Cardiac muscle cell (in vitro differentiated cells and primary cell): ENCODE data around the gene SLC9B1. TPM values are rescaled to one million over a fixed set of nuclear protein-coding genes. Genes with fewer than 3 reads are reported as not detected.

Experiments used
- DNase-seq, 2 donors: peaks; one replicate each; pipeline versions ENCODE4 v3.0.0 to v3.0.0-alpha.2; 2010 to 2017; ENCODE audit warnings: low read depth in 1 of 2, low spot score in 1 of 2
- H3K27ac ChIP-seq: fragments of 200-600 bp; sonication (generic); 2 replicates; pipeline ENCODE4 v1.5.1; 2016
- H3K27me3 ChIP-seq: fragments of 200-600 bp; sonication (generic); 2 replicates; pipeline ENCODE4 v1.6.0; 2016; ENCODE audit warnings: control low read depth
- H3K36me3 ChIP-seq: fragments of 200-600 bp; sonication (generic); 2 replicates; pipeline ENCODE4 v1.5.1; 2016; ENCODE audit warnings: control low read depth
- H3K4me1 ChIP-seq: fragments of 200-600 bp; sonication (generic); 2 replicates; pipeline ENCODE4 v1.8.1; 2017; ENCODE audit warnings: low read depth, mild to moderate bottlenecking, mixed run types
- H3K4me3 ChIP-seq: fragments of 200-600 bp; sonication (generic); 2 replicates; pipeline ENCODE4 v1.5.1; 2016; ENCODE audit warnings: mild to moderate bottlenecking
- H3K9me3 ChIP-seq: fragments of 200-600 bp; sonication (generic); 2 replicates; pipeline ENCODE4 v1.5.1; 2017; ENCODE audit warnings: low read depth, mild to moderate bottlenecking, control low read depth
- CTCF ChIP-seq: IDR thresholded peaks from 2 replicates; pipeline ENCODE4 v1.5.1; 2012; ENCODE audit warnings: low read depth, mild to moderate bottlenecking, low read length
- polyA plus RNA-seq: library from polyadenylated mRNA; unstranded; fragments of >200 nt; fragmentation: Nextera tagmentation; extraction: Ambion mirVana; gene quantifications from 2 replicates; pipeline ENCODE4 v1.2.1, GENCODE V29; 2016
- total RNA-seq: library from RNA; depleted of rRNA; stranded (reverse); fragments of >200 nt; gene quantifications from 2 replicates; pipeline ENCODE4 v1.2.3, GENCODE V29; 2016

Gene SLC9B1
- total and polyA plus RNA-seq, 2 experiments from 2014 or later = 0.30 TPM; not detected in 1

GRCh38 chr4:102862747-102863146 lies 156.8 kb downstream of the SLC9B1 start:
- Histone ChIP-seq H3K4me3 (no peak overlapping the region), H3K27ac (no peak overlapping the region), H3K9me3 (no peaks in the 10 kb centered on the region), H3K36me3 (no peaks in the 10 kb centered on the region), H3K4me1 (peaks cover 11% of the 10 kb centered on the region), H3K27me3 (no peaks in the 10 kb centered on the region)
- no peak for DNase-seq
- no peak for TF ChIP-seq CTCF

GRCh38 chr4:102862016-102862415 lies 157.5 kb downstream of the SLC9B1 start:
- H3K27ac ChIP-seq = no peak overlapping the region
- no peak for DNase-seq
- no peak overlapping the region for H3K4me3 ChIP-seq
- no peaks in the 10 kb centered on the region for H3K9me3 ChIP-seq
- peaks cover 4% of the 10 kb centered on the region for H3K4me1 ChIP-seq
- no peak for TF ChIP-seq CTCF
- H3K27me3 ChIP-seq = no peaks in the 10 kb centered on the region
- no peaks in the 10 kb centered on the region for H3K36me3 ChIP-seq

DNA sequence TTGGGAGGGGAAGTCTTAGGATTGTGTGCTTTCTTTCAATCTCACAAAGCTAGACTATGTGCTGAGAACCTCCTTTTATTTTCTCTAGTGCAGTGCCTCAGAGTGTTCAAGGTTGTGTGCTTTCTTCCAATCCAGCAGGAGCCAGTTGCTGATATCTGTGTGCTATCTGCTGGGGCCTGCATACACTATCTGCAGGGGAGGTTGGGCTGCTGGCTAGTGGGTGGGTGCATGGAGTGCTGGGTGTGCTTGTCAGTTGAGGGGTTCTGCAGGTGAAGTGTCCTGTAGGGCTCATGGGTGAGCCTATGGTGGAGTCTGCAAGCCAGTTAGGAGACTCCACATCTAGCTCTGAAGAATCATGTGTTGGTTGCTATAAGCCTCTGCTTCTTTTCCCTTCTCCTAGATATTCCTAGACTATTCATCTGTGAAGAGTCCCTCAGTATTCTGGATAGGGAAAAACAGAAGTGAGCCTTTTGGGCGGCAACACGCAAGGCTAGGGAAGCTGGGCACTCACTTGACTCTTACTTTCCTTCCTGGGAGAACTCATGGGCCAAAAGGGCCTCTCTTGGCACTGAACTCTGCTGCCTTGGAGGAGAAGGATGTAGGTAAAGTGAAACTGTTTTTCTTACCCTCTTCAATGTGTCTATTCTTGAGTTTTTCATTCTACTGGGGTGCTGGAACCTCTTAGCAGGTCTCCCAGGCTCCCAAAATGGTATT lies 158.7 kb downstream of the SLC9B1 start:
- H3K4me1 ChIP-seq = no peaks in the 10 kb centered on the region
- no peak for DNase-seq
- no peaks in the 10 kb centered on the region for H3K36me3 ChIP-seq
- no peak for TF ChIP-seq CTCF
- no peaks in the 10 kb centered on the region for H3K27me3 ChIP-seq
- H3K4me3 ChIP-seq = no peak overlapping the region
- no peak overlapping the region for H3K27ac ChIP-seq
- H3K9me3 ChIP-seq = no peaks in the 10 kb centered on the region

- no peak for TF ChIP-seq CTCF
- no peaks in the 10 kb centered on the region for H3K9me3 ChIP-seq
- H3K36me3 ChIP-seq = no peaks in the 10 kb centered on the region
- H3K27ac ChIP-seq = no peak overlapping the region
- H3K4me1 ChIP-seq = no peaks in the 10 kb centered on the region
- no peak overlapping the region for H3K4me3 ChIP-seq
- no peak for DNase-seq
- H3K27me3 ChIP-seq = no peaks in the 10 kb centered on the region
Observed at GRCh38 chr4:102858828-102859464, 160.6 kb downstream of the SLC9B1 start.

Other genes with a start within 250 kb of the SLC9B1 start
- gene UBE2D3, start 192.2 kb downstream of the SLC9B1 start, total RNA-seq = 359 and 420 TPM in 2 replicates
- gene UBE2D3, start 192.2 kb downstream of the SLC9B1 start, polyA plus RNA-seq = 241 and 350 TPM in 2 replicates
- gene CISD2, start 150.7 kb downstream of the SLC9B1 start, total RNA-seq = 15.4 and 29.1 TPM in 2 replicates
- gene CISD2, start 150.7 kb downstream of the SLC9B1 start, polyA plus RNA-seq = 87.1 and 101 TPM in 2 replicates
- 15.8 and 19.1 TPM in 2 replicates for gene SLC9B2, start 57.1 kb upstream of the SLC9B1 start, total RNA-seq
- gene SLC9B2, start 57.1 kb upstream of the SLC9B1 start, polyA plus RNA-seq = 14.5 and 20.0 TPM in 2 replicates
- 89.5 and 91.9 TPM in 2 replicates for gene BDH2, start 80.1 kb upstream of the SLC9B1 start, total RNA-seq
- gene BDH2, start 80.1 kb upstream of the SLC9B1 start, polyA plus RNA-seq = 101 and 131 TPM in 2 replicates
- gene CENPE, start 178.6 kb upstream of the SLC9B1 start, total RNA-seq = 1.1 and 16.4 TPM in 2 replicates
- 3.5 and 19.2 TPM in 2 replicates for gene CENPE, start 178.6 kb upstream of the SLC9B1 start, polyA plus RNA-seq